ENCODE data around the gene DCLRE1A. TPM values are rescaled to one million over a fixed set of nuclear protein-coding genes. Genes with fewer than 3 reads are reported as not detected.

The DCLRE1A gene
- total and polyA plus RNA-seq, 2 of the 13 experiments (the other 11 are each of a cell fraction or from before 2014, with no cell fraction given) = 6.2 to 19.6 TPM

- no peak for FAIRE-seq
- ChIA-PET POLR2A (no interaction called here), CTCF (ENCODE audit: low intra/inter-chr PET ratio, low total read pairs) (no interaction called here)
- intact Hi-C loops (cut with micrococcal nuclease; ENCODE audit: unreplicated experiment) = no loop called here
- Histone ChIP-seq H3K4me3 (replicated peaks in 1 of 3; ENCODE audit: insufficient read depth in 1 of 3, low read depth in 2 of 3, low read length in 3 of 3) (no peak overlapping the region), H4K20me1 (ENCODE audit: insufficient read depth, low read length) (no peaks in the 10 kb centered on the region), H3K9ac (ENCODE audit: insufficient read depth, low read depth, low read length) (no peak overlapping the region), H3K4me2 (ENCODE audit: low read depth, low read length) (no peak overlapping the region), H2AFZ (ENCODE audit: low read length) (no peak overlapping the region), H3K9me3 (ENCODE audit: low read length) (no peaks in the 10 kb centered on the region), H3K79me2 (ENCODE audit: insufficient read depth, low read length) (no peaks in the 10 kb centered on the region), H3K4me1 (ENCODE audit: insufficient read depth, low read length) (no peaks in the 10 kb centered on the region), H3K27me3 (ENCODE audit: control insufficient read depth in 1 of 2, insufficient read depth in 2 of 2, low read length in 2 of 2) (peaks cover 2 to 5% of the 10 kb centered on the region in 2 experiments; a peak in 2 of 5 replicates), H3K36me3 (replicated peaks in 1 of 2; ENCODE audit: control insufficient read depth in 1 of 2, insufficient read depth in 2 of 2, low read length in 2 of 2) (no peaks in the 10 kb centered on the region), H3K27ac (ENCODE audit: extremely low read length, insufficient read depth, low read length) (no peak overlapping the region)
- no peak for DNase-seq (ENCODE audit: low spot score)
- TF ChIP-seq EZH2 (conservative IDR thresholded peaks at IDR 0.05; ENCODE audit: low read depth, low read length) = no peak
- no peak for TF ChIP-seq CENPBD1 (CRISPR knock-in tag; IDR thresholded peaks at IDR 0.05; ENCODE audit: borderline replicate concordance, low read depth)
- TF ChIP-seq TBL1XR1 (IDR thresholded peaks at IDR 0.05; ENCODE audit: borderline replicate concordance, low read length, partially characterized antibody) = no peak
- TF ChIP-seq THYN1 (CRISPR knock-in tag; IDR thresholded peaks at IDR 0.05; ENCODE audit: borderline replicate concordance, low read depth) = no peak
- in situ Hi-C loops (cut with HindIII; ENCODE audit: extremely low pct_ligation_motif_present, low pct_unique_long_range_greater_than_20kb) = no loop called here
- 0% methylated on average over 2 of the region's 2 CpGs for WGBS (ENCODE audit: low lambda C conversion rate)
- no TSS peak for BruUV-seq (replicated peaks)
- ATAC-seq = no peak
These were observed 62.2 kb downstream of the DCLRE1A start for GRCh38 chr10:113791691-113792090.

DNA sequence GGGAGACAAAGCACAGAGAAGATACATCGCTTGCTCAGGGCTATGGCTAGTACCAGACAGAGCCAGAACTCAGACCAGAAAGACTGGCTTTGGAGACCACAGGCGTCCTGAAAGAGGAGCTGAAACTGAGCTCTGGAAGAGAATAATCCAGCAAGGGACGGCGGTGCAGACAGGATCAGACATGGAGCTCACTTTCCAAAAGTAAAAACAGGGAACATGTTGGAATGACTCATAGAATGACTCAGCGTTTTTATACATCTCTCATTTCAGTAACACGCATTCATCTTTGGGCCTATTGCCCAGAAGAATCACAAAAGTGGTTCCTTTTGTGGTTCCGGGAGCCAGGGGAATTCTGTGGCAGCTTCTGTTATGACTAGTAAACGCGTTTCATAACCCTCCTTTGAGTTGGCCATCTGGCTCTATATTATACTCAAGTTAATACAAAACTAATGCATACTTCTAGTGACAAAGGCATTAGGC lies 65.2 kb downstream of the DCLRE1A start:
- Histone ChIP-seq H3K4me3 (replicated peaks in 1 of 3; ENCODE audit: insufficient read depth in 1 of 3, low read depth in 2 of 3, low read length in 3 of 3) (no peak overlapping the region), H3K4me2 (ENCODE audit: low read depth, low read length) (no peak overlapping the region), H3K36me3 (replicated peaks in 1 of 2; ENCODE audit: control insufficient read depth in 1 of 2, insufficient read depth in 2 of 2, low read length in 2 of 2) (no peaks in the 10 kb centered on the region), H3K4me1 (ENCODE audit: insufficient read depth, low read length) (no peaks in the 10 kb centered on the region), H3K9ac (ENCODE audit: insufficient read depth, low read depth, low read length) (no peak overlapping the region), H4K20me1 (ENCODE audit: insufficient read depth, low read length) (no peaks in the 10 kb centered on the region), H3K9me3 (ENCODE audit: low read length) (no peaks in the 10 kb centered on the region), H3K79me2 (ENCODE audit: insufficient read depth, low read length) (no peaks in the 10 kb centered on the region), H3K27ac (ENCODE audit: extremely low read length, insufficient read depth, low read length) (no peak overlapping the region), H2AFZ (ENCODE audit: low read length) (no peak overlapping the region), H3K27me3 (ENCODE audit: control insufficient read depth in 1 of 2, insufficient read depth in 2 of 2, low read length in 2 of 2) (0 out of 5 replicates have a peak, but pooled peaks cover 0 to 8% of the 10 kb centered on the region in 2 experiments)
- CTCF ChIA-PET (ENCODE audit: low intra/inter-chr PET ratio, low total read pairs) = no interaction called here
- DNase-seq (ENCODE audit: low spot score) (no peak), FAIRE-seq (no peak), ATAC-seq (no peak)
- POLR2A ChIA-PET = no interaction called here
- 52% methylated on average over 9 of the region's 9 CpGs for WGBS (ENCODE audit: low lambda C conversion rate)
- in situ Hi-C loops (cut with HindIII; ENCODE audit: extremely low pct_ligation_motif_present, low pct_unique_long_range_greater_than_20kb) (no loop called here), intact Hi-C loops (cut with micrococcal nuclease; ENCODE audit: unreplicated experiment) (no loop called here)
- no TSS peak for BruUV-seq (replicated peaks)
- TF ChIP-seq FOSL2 (CRISPR knock-in tag; IDR thresholded peaks at IDR 0.05) = peak; percentile 47; the same call in 1 of the 2 replicates
- TF ChIP-seq MAFF (IDR thresholded peaks at IDR 0.05; ENCODE audit: low read depth, low read length) = peak; percentile 63
- TF ChIP-seq ZNF652 (CRISPR knock-in tag; IDR thresholded peaks at IDR 0.05; ENCODE audit: borderline replicate concordance, low read depth) = no peak
- no peak for TF ChIP-seq ZNF780A (CRISPR knock-in tag; IDR thresholded peaks at IDR 0.05)
- TF ChIP-seq NFE2L2 (IDR thresholded peaks at IDR 0.05; ENCODE audit: low read length) = peak; percentile 97
- peak; percentile 79 to 88 for TF ChIP-seq MAFK (conservative IDR thresholded peaks at IDR 0.05 in 1 of 2, IDR thresholded peaks at IDR 0.05 in 1 of 2; ENCODE audit: low read length in 2 of 2)
- TF ChIP-seq NFE2 (CRISPR knock-in tag; IDR thresholded peaks at IDR 0.05) = peak; percentile 25; the same call in 1 of the 2 replicates
